HuH-7.5 (cell line): ENCODE data around the gene RENBP.

ENCODE experiments used
- DNase-seq: peaks from one replicate; pipeline ENCODE4 v3.0.0; 2011; ENCODE audit warnings: low spot score

RENBP gene

DNA sequence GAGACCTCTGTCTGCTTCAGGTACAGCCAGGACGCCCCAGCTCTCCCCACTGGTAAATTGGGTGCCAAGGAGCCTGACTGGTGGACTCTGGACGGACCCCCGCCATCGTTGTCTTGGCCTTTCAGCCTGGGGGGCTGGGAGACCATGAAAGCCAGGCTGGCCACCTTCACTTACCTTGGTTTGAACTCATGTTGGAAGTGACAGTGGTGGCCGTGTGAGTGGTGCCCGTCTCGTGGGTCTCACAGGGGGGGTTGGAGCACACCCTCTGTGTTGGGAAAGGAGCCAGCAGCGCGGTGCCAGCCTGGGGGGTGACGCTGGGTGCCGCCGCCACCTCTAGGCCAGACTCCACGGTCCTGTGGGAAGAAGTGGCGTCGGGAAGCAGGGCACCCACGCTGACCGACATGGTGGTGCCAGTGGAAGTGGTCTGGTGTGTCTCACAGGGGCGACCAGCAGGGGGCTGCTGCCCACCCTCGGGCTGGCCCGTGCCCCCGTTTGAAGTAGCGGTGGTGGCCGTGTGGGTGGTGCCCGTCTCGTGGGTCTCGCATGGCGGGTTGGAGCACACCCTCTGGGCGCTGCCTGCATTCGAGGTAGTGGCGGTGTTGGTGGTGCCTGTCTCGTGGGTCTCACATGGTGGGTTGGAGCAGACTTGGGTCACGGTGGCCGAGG lies 9.6 kb upstream of the RENBP start:
- DNase-seq = no peak

DNA sequence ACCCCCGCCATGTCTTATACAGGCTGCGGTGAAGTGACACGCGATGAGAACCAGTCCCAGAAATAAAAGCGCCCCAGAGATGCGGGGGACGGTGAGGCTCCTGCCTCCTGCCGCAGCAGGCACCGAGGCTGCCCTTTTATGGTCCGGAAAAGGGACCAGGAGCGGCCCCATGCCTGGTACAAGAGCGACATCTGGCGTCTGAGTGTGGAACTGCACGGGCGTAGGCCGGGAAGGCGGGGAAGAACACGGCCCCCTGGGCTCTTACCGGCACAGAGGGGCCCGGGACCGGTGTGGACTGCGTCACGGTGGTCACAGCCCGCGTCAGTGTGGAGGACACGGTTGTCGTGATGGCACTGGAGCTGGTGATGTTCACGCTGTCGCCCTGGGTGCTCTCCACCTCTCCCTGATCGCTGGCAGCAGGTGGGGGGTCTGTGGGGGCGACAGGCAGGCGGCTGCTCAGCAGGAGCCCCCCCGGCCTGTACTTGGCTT lies 8.9 kb upstream of the RENBP start:
- peak; percentile 76 for DNase-seq

DNA sequence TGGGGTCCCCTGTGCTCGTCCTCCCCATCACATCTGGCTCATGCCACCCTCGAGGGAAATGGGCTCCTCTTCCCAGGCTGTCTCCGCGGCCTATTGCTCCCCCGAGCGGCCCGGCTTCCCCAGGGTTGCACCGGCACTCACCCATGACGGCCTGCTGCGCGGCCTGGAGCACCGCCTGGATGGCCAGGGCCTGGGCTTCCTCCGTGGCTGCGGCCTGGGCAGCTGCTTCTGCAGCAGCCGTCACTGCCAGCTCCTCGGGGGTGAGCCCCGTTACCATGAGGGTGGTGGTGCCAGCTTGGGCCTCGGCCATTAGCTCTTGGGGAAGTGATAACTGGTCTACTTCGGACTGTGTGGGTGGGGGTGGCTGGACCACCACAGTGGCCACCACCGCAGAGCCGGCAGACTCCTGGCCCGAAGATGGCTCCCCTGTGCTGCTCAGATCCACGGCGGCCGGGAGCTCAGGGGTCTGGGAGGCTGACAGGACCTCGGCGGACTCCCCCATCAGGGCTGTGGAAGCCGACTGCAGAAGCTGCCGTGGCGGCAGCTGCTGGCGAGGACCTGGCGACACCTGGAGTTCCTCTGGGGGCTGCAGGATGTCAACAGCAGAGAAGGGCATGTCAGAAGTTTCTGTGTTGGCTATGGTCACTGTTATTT lies 8.1 kb upstream of the RENBP start:
- no peak for DNase-seq

DNA sequence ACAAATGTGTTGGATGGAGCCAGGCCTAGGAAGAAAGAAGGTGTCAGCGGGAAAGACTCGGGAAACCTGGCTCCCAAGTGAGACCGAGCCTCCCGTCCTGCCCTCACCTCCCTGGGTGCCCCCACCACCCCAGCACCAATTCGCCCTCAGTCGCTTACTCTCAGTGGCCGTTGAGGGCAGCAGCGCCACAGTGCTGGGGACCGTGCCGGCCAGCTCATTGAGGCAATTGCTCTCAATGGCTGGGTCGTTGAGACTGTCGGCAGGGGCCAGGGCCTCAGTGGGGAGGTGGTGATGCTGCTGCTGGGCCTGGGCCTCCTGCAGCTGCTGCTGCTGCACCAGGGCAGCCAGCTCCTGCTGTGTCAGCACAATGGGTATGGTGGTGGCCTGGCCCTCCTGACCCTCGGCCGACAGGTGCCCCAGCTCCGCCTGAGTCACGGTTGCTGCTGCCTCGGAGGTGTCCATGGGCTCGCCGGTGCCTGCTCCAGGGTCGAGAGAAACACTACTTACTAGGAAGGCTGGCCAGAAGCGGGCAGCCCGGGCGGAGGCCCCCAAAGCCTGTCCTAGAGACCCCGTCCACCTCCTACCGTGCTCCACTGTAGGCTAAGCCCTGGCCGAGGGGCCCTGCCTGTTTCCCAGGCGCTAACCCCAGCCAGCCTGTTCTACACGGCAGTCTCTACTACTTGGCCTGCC lies 7.4 kb upstream of the RENBP start:
- DNase-seq = no peak

DNA sequence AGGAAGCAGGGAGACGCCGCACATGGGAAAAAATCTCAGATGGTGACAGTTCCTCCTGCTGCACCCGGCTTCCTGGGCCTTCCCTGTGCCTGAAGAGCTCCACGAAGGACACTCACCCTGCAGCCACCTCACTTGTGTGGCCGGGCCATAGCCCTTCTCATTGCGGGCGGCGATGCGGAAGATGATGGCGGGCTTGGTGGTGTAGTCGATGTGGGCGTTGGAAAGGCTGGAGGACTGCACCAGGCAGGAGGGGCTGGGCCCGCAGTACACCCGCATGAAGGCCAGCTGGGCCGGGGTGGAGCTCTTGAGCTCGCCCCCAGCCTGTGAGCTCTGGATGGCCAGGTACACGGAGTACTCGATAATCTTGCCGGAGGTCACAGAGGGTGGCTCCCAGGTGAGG lies 5.7 kb upstream of the RENBP start:
- no peak for DNase-seq

DNA sequence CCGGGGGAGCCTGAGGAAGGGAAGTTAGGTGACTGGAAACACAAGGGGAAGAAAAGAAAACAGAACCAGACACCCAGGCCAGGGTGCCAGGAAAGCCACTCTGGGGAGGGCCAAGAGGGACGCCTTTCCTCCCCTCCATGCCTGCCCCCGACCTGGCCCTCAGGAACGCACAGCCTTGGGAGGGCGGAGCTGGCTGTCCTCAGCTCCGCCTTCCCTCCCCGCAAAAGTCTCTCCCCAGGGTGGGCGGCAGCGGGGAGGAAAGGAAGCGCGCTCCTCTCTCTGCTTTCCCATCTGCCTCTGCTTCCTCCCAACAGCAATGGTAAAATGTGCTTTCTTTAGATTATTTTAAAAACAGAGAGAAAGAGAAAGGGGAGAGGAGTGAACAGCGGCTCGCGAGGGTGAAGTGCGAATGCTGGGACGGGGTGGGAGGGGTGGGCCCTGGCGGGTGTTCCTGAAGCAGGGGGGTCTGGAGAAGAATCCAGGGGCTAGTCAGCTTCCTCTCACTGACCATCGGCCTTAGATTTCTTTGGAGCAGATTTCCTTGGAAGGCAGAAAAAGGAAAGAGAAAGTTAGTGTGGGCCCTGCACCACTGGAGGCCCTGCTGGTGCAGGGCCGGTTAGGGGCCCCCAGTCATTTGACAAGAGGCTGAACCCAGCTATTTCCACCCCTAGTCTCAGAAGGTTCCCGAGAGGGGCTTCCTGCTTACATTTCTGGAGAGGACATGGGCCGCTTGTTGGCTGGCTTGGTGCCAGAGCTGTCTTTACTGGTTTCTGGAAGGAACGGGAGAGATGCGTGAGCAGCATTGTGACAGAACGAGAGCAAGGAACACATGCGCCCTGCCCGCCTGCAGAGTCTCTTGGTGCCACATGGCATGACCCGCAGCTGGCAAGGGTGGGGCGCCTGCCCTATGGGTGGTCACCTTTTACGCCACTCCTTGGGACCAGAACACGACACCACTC lies 4.7 kb upstream of the RENBP start:
- DNase-seq = no peak

DNA sequence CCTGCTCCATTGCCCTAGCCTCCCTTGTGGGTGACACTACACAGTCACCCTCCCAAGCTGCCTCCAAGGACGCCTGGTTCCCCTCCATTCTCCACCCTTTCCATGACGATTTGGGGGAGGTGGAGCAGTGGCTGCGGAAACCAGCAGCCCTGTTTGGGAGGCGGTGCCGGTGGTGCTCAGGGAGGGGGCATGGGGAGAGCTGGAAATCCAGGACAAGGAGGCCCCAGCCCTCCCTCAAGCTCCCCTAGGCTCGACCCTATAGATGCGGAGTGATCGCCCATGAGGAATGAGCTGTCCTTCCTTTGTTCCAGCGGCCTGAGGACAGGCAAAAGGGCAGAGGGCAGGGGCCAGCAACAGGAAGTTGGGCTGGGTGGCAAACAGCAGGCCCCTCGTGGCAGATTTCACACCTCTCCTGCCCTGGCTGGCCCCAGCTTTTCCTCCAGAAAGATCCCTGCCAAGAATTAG lies 3.6 kb upstream of the RENBP start:
- DNase-seq = no peak

DNA sequence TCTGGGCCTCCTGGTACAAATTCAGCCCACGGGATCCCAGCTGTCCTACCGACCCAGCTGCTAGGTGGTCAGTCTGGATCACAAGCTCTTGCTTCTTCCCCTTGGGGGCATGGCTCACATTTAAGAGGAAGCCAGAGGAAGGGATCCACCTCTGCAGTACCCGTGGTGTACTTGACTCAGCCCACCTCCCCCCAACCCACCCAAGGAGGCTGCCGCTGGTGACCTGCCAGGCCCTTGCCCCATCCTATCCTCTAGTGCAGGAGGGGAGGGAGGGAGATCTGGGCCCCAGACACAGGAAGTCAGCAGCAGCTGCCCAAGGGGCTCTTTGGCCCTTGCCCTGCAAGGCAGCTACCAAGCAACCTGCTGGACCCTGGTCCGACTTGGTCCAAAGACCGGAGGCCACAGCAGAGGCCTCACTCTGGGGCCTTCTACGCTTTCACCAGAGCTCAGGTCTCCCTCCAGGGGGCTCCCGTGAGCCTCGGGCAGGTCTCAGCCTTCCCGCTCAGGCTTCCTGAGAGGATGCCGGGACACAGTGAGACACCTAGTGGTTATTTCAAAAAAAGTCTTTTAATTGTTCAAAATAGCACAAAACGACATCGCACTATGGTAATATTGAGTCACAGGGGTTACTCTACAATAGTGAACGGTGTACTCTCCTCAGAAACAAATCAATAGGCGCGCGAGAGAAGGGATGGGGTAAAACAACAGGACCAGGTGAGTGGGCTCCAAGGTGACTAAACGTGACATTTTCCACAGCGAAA lies 2.7 kb upstream of the RENBP start:
- peak; percentile 68 for DNase-seq

DNA sequence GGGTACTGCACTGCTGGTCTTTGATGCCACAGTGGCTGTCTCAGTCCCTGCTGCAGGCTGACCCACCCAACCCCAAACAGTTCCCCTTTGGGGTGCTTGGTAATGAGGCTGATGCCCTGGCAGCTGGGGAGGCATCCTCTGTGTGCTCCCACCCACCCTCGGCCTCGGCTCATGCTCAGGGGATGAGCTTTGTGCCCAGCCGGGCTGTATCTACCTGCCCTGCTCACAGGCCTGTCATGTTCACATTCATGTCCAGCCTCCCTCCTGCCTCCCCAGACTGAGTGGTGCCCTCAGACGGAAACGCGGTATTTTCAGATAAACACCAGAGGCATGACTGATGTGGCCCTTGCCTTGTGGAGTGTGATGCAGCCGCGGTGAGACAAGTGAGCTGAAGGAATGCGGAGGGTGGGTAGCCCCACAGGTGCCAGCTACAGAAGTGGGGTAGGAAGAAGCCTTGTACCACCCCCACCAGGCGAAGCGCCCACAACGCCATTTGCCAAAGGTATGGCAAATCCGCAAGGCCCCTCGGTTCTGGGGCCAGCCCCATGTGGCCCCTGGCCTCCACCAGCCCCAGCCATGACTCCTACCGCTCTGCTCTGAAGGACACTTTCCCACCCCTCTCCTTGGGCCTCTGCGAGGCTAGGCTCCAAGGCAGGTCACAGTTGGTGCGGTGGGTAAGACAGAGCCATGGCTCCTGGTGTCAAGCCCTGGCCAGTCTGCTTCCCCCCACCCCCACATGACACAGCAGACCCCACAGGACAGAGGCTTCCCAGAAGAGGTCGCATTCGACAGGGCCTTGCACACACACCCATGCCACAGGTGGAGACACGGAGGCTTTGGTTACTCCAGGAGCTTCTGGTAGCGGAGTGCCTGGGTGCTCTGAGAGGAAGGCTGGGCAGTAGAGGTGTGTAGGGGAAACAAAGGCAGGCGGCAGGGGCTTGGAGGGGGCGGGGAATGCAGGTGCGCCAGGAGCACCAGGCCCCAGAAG lies 1.8 kb upstream of the RENBP start:
- no peak for DNase-seq

DNA sequence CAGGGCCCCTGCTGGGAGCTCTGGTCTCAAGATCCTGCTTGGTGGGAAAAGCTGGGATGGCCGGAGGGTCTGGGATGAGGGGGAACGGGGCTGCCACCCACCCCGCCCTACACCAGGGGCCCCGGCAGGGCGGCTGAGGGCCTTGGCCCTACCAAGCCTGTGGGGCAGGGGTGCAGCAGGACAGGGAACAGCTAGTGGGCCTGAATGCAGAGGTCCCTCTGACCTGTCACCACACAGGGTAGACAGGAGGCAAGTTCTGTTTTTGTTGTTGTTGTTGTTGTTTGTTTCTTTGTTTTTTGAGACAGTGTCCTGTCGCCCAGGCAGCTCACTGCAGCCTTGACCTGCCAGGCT lies 332 bp upstream of the RENBP start:
- DNase-seq = no peak

DNA sequence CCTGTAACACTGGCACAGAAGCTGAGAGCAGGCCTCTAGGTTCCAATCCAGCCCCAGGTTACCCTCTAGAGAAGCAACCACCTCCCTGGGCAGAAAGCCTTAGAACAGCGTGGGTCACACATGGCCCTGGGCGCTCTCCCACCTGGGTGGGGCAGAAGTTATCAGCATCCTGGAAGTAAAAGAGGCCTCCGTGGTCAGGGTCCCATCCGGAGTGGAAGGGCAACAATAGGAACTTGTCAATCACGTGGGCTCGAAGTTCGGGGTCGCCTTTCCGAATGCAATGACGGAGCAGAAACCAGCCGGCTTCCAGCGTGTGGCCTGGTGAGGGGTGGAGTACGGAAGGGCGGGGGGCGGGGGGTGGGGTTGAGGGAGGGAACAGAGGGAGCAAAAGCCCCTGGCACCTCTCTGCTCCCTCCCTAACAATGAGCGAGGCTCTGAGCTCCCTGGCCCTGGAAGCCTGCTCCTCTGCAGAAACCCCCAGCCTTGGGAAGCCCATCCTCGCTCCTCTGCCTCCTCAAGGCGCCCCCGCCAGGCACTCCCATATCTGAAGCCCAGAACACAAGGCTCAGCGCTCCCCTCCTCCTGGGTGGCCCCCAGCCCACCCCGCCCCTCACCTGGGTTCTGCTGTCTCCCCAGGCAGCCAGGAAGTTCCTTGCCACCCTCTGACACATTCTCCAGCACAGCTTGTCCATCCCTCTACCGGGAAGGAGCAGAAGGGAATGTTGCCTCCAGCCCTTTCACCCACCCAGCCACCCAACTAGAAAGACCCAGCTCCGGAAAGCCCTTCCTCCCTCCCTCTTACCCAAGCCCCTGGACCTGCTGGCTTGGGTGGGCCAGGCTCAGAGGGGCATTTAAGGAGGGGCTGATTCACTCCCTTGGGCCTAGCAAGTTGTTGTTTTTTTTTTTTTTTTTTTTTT lies 2.8 kb downstream of the RENBP start:
- no peak for DNase-seq

DNA sequence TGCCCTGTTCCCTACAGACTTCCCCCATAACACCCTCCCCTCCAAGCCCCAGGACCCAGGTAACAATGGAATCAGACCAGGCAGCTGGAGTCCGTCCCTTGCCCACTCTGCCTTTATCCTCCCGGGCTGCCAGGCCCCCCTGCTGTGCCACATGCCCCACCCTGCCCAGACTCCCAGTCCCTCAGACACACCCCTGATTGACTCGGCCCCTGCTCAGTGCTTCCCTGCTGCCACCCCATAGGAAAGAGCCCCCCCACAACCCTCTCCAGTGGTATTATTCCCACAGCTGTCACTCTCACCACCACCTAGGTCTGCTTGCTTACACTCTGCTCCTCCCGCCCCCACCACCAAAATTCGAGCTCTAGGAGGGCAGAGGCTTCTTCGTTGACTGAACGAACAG lies 4.9 kb downstream of the RENBP start:
- DNase-seq = no peak

DNA sequence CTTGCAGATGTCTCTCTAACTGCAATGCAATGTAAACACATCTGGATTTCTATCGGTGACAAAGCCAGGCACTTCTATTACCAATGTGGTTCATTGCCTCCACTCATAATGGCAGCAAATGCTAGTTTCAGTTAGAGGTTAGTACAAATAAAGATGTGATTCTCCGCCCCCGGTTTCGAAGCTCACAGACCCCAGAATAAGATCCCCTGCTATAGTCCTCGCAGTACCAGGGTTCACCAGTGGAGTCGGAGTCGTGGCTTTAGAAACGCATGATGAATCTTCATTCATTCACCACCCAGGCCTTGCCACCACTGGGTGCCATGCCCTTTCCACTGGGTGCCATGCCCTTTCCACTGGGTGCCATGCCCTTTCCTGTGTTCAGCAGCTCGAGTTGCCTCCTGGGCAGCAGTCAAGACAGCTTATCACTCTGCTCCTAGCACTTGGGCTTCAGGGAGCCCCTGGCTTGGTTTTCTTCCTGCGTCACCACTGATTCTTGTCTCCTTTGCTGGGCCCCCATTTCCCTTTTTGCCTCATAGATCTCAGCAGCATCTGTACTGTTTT lies 6.1 kb downstream of the RENBP start:
- DNase-seq = no peak

DNA sequence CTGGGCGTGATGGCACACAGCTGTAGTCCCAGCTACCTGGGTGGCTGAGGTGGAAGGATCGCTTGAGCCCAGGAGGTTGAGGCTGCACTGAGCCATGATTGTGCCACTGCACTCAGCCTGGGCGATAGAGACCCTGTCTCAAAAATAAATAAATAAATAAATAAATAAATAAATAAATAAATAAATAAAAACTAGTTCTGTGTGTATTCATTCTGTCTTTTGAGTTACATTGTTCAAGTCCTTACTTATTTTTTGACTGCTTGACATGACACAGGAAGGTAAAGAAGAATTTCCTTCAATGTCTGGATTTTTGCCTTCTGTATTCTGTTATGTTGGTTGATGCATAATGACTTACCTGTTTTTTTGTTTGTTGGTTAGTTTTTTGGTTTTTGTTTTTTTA lies 7.4 kb downstream of the RENBP start:
- DNase-seq = no peak

DNA sequence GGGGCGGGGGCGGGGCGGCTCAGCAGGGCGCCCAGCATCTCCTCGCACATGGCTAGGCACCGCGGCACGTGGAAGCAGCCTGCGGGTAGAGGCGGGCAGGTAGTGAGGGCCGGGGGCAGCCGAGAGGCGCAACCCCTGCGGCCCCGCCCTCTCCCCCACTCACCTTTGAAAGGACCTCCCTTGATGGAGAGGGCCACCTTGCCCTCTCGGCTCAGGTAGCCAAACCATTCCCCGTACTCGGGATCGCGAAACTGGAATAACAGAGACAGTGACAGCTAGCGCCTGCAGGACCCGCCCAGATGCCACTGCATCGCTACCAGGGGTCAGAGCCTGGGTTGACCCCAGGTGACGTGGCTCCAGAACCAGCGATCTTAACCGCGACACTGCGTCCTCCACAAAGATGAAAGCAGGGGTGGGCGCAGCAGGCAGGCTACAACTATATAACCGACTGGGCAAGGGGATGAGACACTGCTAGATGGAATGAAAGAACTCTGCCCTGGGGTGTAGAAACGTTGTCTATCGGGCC lies 9.1 kb downstream of the RENBP start:
- peak; percentile 52 for DNase-seq

DNA sequence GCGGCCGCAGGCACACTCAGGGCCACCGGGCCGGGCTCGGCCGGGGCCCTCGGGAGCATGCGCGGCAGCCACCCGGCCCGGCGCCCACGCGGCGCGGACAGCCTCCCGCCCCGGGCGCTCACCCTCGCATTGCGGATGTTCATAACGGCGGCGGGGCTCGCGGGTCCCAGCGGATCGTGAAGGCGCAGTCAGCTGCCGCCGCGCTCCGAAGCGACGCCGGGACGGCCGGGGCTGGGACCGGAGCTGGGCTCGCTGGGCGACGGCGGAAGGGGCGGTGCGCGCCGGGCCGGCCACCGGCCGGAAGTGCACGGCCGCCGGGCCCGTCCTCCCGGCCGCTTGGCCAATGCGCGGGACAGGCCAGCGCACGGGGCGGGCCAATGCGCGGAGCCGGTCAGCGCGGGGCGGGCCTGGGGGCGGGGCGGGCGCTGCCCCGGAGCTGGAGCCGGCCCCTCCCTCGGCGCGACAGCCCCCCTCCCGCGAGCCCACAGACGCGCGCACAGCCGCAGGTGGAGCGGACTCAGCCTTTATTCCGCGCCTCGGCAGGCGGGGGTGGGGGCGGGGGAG lies 9.6 kb downstream of the RENBP start, which contains the start of gene NAA10:
Gene NAA10 (minus strand): TSS at position 276 of the 564 bp plus-strand sequence. CDS start 133 bp downstream, at position 143.
- peak; percentile 82 for DNase-seq

DNA sequence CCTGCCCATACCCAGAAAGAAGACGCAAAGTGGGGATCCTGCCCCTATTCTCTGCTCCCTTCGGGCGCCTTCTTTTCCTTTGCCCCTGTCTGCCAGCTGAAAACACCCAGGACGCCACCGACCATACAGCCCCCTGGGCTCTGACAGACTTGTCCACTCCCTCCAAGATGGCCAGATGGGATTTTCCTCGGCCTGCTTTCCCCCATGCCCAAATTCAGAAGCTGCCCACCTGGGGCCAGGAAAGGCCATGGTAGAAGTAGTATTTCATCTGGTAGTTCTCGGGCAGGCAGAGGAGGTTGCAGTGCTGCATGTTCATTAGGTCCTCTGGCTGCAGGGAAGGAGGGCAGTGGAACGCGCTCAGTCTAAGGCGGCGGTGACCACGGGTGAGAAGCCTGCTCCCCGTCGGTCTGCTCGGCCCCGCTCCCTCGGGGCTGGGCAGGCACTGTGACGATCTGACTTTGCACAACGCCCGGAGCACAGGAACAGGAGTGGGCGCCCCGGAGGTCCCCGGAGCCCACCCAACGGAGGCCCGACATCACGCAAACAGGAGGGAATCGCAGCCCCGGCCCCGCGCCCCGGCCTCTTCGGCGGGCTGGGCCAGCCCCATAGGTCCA lies 10.2 kb downstream of the RENBP start:
- no peak for DNase-seq

DNA sequence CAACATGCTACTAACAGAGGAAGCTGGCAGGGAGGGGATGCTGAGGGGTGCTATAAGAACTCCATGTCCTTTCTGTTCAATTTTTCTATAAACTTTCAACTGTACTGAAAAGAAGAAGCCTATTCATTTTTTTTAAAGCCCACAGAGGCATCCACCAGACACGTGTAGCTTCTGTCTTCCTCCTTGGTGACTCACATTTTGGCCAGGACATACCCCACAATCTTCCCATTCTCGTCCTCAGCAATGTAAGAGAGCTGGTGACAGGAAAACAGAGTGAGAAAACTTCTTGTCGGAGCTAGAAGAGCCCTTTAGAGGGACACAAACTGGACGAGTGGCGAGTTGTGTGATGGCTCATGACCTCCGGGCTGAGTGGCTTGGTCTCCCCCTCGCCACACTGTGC lies 10.7 kb downstream of the RENBP start:
- DNase-seq = no peak
